HG02973 (cell line): ENCODE results near the gene ACP4.
"Not testable (repeated sequence)": the region's sequence is repeated elsewhere in the genome, so short reads cannot be mapped to it uniquely, and the experiment has no call there.

ENCODE experiments used
- ATAC-seq: cut with Tn5 transposase; IDR thresholded peaks from one replicate; pipeline ENCODE4 v1.9.1; 2021; ENCODE audit warnings: moderate library complexity; ENCODE audit not compliant: unreplicated experiment

Gene ACP4

DNA sequence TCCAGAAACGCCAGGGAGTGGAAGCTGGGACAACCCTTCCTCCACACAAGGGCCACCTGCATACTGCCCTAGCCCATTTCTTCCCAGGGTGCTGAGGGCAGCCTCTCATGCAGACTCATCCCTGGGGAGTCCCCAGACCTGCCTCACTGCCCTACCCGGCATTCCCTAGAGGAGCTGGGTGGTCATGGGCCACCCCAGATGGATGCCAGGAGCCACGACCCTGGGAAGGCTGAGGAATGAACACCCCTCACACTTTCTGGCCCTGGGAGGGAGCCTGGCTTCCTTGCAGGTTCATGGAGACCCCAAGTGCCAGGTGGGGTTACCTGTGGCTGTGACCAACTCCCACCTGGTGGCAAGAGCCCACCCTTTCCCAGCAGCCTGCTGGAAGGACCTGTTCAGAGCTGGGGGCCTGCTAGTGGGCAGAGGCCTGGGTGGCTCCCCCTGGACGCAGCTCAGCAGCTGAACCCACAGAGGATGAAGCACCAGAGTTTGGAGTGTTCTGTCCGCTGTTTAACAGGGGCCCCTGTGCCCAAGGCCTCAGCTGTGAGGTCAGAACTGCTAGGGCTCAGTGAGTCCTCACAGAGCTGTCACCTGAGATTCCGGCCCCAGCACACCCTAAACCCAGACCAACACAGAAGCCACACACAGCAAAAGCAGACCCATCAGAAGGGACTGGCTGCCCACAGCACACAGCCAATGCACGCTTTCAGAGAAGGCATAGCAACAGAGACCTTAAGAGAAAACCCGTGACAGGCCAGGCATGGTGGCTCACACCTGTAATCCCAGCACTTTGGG is 6.6 kb downstream of the ACP4 start:
- ATAC-seq = no peak

- ATAC-seq = no peak
These were observed 7.2 kb downstream of the ACP4 start for GRCh38 chr19:50797429-50797780.

- ATAC-seq = no peak
These were observed 7.8 kb downstream of the ACP4 start for GRCh38 chr19:50797781-50798658.

- no peak for ATAC-seq
These were observed 8.7 kb downstream of the ACP4 start for GRCh38 chr19:50798659-50799546.

GRCh38 chr19:50799547-50799851 is 9.3 kb downstream of the ACP4 start:
- no peak for ATAC-seq

DNA sequence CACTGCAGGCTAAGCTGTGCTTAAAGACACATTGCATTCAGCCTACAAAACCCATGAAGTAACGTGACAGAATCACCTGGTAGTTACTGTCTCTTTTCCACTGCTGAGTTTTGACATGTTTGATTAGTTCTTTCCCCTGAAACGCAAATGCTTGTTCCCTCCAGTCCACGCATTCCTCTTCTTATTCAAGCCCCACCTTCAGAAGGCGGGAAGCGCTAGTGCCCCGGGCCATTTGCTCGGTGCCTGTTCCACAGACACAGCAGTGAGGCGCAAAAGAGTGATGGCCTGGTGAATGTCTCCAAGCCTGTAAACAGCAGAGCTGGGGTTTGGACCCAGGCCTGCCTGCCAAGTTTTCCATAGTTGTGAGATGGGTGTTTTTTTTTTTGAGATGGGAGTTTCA is 10.9 kb downstream of the ACP4 start:
- ATAC-seq = no peak

- ATAC-seq = no peak
These were observed 13.6 kb downstream of the ACP4 start for GRCh38 chr19:50803633-50804419.

DNA sequence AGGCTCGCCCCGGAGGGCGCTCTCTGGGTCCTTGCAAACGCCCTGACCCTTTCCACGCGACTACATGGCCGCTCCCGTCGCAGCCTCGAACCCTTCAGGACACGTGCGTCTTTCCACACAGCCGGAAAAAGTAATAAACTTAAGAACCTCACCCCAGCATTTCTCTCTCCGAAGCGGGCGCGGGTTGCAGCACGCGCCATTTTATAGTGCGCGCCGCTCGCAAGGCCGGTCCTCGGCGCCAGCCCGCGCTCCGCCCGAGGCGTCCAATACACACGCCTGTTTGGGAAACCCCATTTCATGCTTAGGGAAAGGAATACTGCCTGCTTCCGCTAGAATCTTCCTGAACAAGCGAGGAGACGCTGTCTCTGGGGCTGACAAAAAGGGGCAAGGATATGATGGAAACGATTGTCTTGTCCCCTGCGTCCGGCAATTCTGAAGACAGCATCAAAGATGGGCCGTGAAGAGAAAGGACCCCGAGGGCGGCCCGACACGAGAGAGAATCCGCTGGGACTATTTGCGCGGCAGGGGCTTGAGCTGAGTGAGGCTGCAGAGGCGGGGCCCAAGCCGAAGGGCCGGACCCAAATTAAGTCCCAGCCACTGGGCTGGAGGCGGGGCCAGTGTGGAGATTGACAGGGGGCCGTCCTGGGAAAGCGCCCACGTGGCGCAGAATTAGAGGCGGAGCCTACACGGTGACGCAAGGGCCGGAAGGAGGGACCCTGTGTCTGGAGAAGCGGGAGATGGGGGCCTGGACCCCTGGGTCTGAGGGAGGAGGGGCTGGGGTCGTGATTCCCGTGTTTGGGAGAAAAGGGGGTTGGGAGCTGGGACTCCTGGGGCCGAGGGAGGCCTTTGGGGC is 14.4 kb downstream of the ACP4 start:
- peak; percentile 81 for ATAC-seq

- no peak for ATAC-seq
These were observed 18.6 kb downstream of the ACP4 start for GRCh38 chr19:50808856-50809255.

GRCh38 chr19:50811622-50812238 is 21.5 kb downstream of the ACP4 start:
- ATAC-seq = not testable (repeated sequence)

- ATAC-seq = no peak
These were observed 22.3 kb downstream of the ACP4 start for GRCh38 chr19:50812474-50812873.

DNA sequence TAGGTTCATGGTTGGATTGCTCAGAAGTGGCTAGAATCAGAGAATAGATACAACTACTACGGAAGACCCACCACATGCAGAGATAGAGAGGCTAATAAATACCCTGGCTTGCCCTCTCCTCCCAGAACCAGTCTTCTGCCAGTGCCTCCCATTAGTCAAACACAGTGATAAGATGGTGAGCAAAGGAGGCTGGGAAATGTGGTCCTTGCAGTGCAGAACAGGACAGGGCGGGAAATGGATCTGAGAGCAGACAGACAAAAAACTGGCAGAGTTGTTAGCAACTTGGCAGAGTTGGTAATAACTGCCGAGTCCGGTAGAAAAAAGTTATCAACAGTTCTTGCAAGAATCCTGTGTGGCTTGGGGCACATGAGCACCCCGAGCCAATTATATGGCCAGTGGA is 24.7 kb downstream of the ACP4 start:
- ATAC-seq = no peak

DNA sequence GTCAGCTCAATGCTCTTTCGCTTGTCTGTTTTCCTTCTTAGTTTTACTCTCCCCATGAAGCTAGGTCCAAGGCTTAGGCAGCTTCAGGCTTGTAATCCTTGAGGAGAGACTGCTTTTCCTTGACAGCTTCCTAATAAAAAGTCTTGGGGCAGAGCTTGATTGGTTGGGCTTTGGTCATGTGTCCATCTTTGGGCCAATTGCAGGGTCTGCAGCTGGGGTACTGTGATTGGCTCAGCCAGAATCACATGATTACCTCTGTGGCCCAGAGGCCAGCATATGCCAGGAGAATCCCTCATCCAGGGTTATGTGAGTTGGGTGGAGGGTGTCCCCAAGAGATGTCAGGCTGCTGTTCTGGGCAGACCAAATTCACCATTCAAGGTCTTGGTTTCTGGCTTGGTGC is 25.2 kb downstream of the ACP4 start:
- ATAC-seq = no peak

- peak; percentile 36 for ATAC-seq
These were observed 28.0 kb downstream of the ACP4 start for GRCh38 chr19:50817941-50818858.

DNA sequence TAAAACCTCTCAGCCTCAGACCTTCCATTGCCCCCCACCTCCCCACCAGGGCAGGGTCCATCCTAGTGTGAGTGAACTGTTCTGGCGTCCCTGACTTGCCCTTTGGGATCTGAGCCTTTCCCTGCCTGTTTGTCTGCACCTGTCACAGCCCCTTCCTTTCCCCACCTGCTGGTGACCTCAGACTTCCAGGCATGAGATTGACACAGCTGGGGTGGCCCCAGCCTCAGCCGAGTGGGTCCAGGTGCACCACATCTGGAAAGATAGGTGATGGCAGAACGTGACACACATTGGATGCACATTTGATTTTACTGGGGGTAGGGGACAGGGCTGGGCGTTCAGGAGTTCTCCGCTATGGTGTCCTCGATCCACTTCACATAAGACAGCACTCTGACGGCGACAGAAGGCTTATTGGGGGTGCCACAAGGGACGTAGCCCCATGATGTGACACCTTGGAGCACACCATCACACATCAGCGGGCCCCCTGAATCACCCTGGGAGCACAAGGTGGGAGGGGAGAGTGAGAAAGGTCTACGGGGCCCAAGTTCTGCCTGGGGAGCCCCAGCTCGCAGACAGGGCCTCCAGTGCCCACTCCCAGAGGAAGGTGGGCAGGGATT is 28.8 kb downstream of the ACP4 start:
- no peak for ATAC-seq

GRCh38 chr19:50819636-50820035 is 29.4 kb downstream of the ACP4 start:
- no peak for ATAC-seq

GRCh38 chr19:50820086-50820485 is 29.9 kb downstream of the ACP4 start:
- ATAC-seq = no peak
